Activated T-cell treated with anti-CD3 and anti-CD28 coated beads for 24 hours (primary cell): ENCODE results near the gene SYNJ2.
"Not testable (repeated sequence)": the region's sequence is repeated elsewhere in the genome, so short reads cannot be mapped to it uniquely, and the experiment has no call there.

Experiments used
- DNase-seq: peaks from one replicate; pipeline ENCODE4 v3.0.0-alpha.2; 2020; ENCODE audit warnings: low read depth

Gene SYNJ2

GRCh38 chr6:157981395-157982101 is at the start of gene SYNJ2:
Gene SYNJ2 (plus strand): TSS chr6:157981863. CDS start chr6:157981962, 99 bp downstream.
- peak; percentile 70 for DNase-seq

- no peak for DNase-seq
Measured at GRCh38 chr6:157935786-157936185, 45.9 kb upstream of the SYNJ2 start.

- no peak for DNase-seq
Measured at GRCh38 chr6:157937318-157937717, 44.3 kb upstream of the SYNJ2 start.

- DNase-seq: no peak
Measured at GRCh38 chr6:157937916-157938315, 43.7 kb upstream of the SYNJ2 start.

- peak; percentile 32 for DNase-seq
Measured at GRCh38 chr6:157940375-157941036, 41.2 kb upstream of the SYNJ2 start.

- DNase-seq: no peak
Measured at GRCh38 chr6:157941101-157941863, 40.4 kb upstream of the SYNJ2 start.

GRCh38 chr6:157942351-157942750 is 39.3 kb upstream of the SYNJ2 start:
- no peak for DNase-seq

GRCh38 chr6:157943249-157943963 is 38.3 kb upstream of the SYNJ2 start:
- no peak for DNase-seq

- no peak for DNase-seq
Measured at GRCh38 chr6:157943964-157944283, 37.7 kb upstream of the SYNJ2 start.

- peak; percentile 27 for DNase-seq
Measured at GRCh38 chr6:157944983-157945931, 36.4 kb upstream of the SYNJ2 start.

- no peak for DNase-seq
Measured at GRCh38 chr6:157946053-157946617, 35.5 kb upstream of the SYNJ2 start.

GRCh38 chr6:157946865-157947532 is 34.7 kb upstream of the SYNJ2 start:
- DNase-seq: no peak

GRCh38 chr6:157950899-157951298 is 30.8 kb upstream of the SYNJ2 start:
- not testable (repeated sequence) for DNase-seq

GRCh38 chr6:157951828-157952227 is 29.8 kb upstream of the SYNJ2 start:
- DNase-seq: no peak

GRCh38 chr6:157952861-157953351 is 28.8 kb upstream of the SYNJ2 start:
- DNase-seq: no peak

GRCh38 chr6:157953580-157954091 is 28.0 kb upstream of the SYNJ2 start:
- no peak for DNase-seq

GRCh38 chr6:157954150-157955117 is 27.2 kb upstream of the SYNJ2 start:
- DNase-seq: no peak

GRCh38 chr6:157955675-157956074 is 26.0 kb upstream of the SYNJ2 start:
- no peak for DNase-seq
